Suprapubic skin (tissue), 4 donors: ENCODE data around the gene ZBTB46.

ENCODE experiments used
- EP300 ChIP-seq: sonication (generic); formaldehyde crosslinking; IDR thresholded peaks from one replicate; pipeline ENCODE4 v1.6.1; 2017; ENCODE audit warnings: antibody characterized with exemption
- POLR2A ChIP-seq, 2 donors: fragments of 450-650 bp; IDR thresholded peaks; one replicate each; pipeline ENCODE4 v1.6.1; 2017; ENCODE audit warnings: antibody characterized with exemption in 2 of 2, mild to moderate bottlenecking in 2 of 2, moderate library complexity in 2 of 2
- POLR2AphosphoS5 ChIP-seq, 3 donors: sonication (generic); formaldehyde crosslinking; IDR thresholded peaks; one replicate each; pipeline ENCODE4 v1.6.1; 2017; ENCODE audit warnings: antibody characterized with exemption in 3 of 3
- TF ChIP-seq, protein P1 (sequence below), 2 donors: fragments of 200-600 bp in 1 of 2; fragments of 450-650 bp in 1 of 2; sonication (generic) in 1 of 2; IDR thresholded peaks; one replicate each; pipeline ENCODE4 v1.5.1; 2016 to 2019; ENCODE audit warnings: antibody characterized with exemption in 2 of 2, mild to moderate bottlenecking in 1 of 2, moderate library complexity in 1 of 2

GRCh38 chr20:63848003-63848911 lies 17.2 kb upstream of the ZBTB46 start:
- TF ChIP-seq POLR2A (IDR thresholded peaks at IDR 0.05) (no peak), POLR2AphosphoS5 (IDR thresholded peaks at IDR 0.05) (no peak), EP300 (no peak)
- TF ChIP-seq, protein P1, sequence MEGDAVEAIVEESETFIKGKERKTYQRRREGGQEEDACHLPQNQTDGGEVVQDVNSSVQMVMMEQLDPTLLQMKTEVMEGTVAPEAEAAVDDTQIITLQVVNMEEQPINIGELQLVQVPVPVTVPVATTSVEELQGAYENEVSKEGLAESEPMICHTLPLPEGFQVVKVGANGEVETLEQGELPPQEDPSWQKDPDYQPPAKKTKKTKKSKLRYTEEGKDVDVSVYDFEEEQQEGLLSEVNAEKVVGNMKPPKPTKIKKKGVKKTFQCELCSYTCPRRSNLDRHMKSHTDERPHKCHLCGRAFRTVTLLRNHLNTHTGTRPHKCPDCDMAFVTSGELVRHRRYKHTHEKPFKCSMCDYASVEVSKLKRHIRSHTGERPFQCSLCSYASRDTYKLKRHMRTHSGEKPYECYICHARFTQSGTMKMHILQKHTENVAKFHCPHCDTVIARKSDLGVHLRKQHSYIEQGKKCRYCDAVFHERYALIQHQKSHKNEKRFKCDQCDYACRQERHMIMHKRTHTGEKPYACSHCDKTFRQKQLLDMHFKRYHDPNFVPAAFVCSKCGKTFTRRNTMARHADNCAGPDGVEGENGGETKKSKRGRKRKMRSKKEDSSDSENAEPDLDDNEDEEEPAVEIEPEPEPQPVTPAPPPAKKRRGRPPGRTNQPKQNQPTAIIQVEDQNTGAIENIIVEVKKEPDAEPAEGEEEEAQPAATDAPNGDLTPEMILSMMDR (IDR thresholded peaks at IDR 0.05): no peak
